K562 (cell line): ENCODE results near the gene TRAP1.
"Not testable (repeated sequence)": the region's sequence is repeated elsewhere in the genome, so short reads cannot be mapped to it uniquely, and the experiment has no call there.

Experiments used
- ELF1 ChIP-seq: fragments of 200-800 bp; sonication (Bioruptor generic); IDR thresholded peaks from 2 replicates; pipeline ENCODE4 v1.6.1; 2016; ENCODE audit warnings: missing genetic modification characterization, missing compliant biosample characterization
- MAZ ChIP-seq, 2 experiments: fragments of 450-650 bp in 1 of 2; sonication (generic) in 1 of 2; formaldehyde crosslinking; IDR thresholded peaks in 1 of 2; conservative IDR thresholded peaks in 1 of 2; 2 replicates each; pipeline versions ENCODE4 v1.4.0 to v1.5.0; 2020; ENCODE audit warnings: mild to moderate bottlenecking in 1 of 2, missing genetic modification reagents in 1 of 2
- ZNF282 ChIP-seq: sonication (generic); formaldehyde crosslinking; IDR thresholded peaks from 2 replicates; pipeline ENCODE4 v1.8.1; 2023; ENCODE audit warnings: missing genetic modification reagents

GRCh38 chr16:3714378-3714777 lies 2.9 kb downstream of the TRAP1 start:
- not testable (repeated sequence) for TF ChIP-seq ELF1 (tag); ZNF282 (CRISPR knock-in tag); MAZ (CRISPR knock-in tag; conservative IDR thresholded peaks at IDR 0.05 in 1 of 2, IDR thresholded peaks at IDR 0.05 in 1 of 2)
